ENCODE results near the gene TXNL4A.

GRCh38 chr18:79943608-79944125 is 44.7 kb downstream of the TXNL4A start:
- TF ChIP-seq RAD21 (IDR thresholded peaks at IDR 0.05; ENCODE audit: low read depth), result no peak
- TF ChIP-seq CREB1 (IDR thresholded peaks at IDR 0.05; ENCODE audit: low read depth), result no peak
- TF ChIP-seq EP300 (IDR thresholded peaks at IDR 0.05; ENCODE audit: borderline replicate concordance), result no peak
- TF ChIP-seq TAF1 (IDR thresholded peaks at IDR 0.05; ENCODE audit: low read depth), result no peak
- no peak for TF ChIP-seq MAX (IDR thresholded peaks at IDR 0.05)
- no peak for TF ChIP-seq TCF12 (IDR thresholded peaks at IDR 0.05; ENCODE audit: low read depth)

Measured in Ishikawa (cell line).